ENCODE measurements around the gene FAF2.

DNA sequence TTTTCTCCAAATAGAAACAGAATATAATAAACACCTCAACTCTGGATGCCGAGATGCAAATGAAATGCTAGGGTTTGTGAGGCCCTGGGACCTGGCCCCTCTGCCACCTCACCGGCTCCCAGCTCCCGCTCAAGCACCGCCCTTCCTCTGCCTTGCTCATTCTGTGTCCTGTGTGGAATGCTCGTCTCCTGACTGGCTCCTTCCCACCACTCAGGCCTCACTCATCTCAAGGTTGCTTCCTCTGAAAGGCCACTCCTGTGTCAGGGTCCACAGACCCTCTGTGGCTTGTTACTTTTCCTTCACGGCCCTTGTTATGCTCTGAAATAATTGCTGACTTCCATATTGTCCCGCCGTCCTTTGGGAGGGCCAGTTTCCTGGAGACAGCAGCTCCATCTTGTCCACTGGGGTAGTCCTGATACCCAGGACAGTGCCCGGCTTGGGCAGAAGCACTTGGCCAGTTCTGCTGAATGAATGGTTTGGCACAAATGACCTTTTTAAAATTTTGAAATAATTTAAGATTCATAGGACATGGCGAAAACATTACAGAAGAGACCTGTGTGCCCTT, 73.6 kb downstream of the FAF2 start:
- TF ChIP-seq, protein P1, sequence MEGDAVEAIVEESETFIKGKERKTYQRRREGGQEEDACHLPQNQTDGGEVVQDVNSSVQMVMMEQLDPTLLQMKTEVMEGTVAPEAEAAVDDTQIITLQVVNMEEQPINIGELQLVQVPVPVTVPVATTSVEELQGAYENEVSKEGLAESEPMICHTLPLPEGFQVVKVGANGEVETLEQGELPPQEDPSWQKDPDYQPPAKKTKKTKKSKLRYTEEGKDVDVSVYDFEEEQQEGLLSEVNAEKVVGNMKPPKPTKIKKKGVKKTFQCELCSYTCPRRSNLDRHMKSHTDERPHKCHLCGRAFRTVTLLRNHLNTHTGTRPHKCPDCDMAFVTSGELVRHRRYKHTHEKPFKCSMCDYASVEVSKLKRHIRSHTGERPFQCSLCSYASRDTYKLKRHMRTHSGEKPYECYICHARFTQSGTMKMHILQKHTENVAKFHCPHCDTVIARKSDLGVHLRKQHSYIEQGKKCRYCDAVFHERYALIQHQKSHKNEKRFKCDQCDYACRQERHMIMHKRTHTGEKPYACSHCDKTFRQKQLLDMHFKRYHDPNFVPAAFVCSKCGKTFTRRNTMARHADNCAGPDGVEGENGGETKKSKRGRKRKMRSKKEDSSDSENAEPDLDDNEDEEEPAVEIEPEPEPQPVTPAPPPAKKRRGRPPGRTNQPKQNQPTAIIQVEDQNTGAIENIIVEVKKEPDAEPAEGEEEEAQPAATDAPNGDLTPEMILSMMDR (IDR thresholded peaks at IDR 0.05 in 8 of 11, conservative IDR thresholded peaks at IDR 0.05 in 3 of 11) = no peak
- TF ChIP-seq POLR2A (IDR thresholded peaks at IDR 0.05) = no peak
